ENCODE measurements around the gene FBXW2.
A peak's percentile ranks its signal among the peaks of the same experiment; 100 is the strongest.
"Not testable (repeated sequence)": the region's sequence is repeated elsewhere in the genome, so short reads cannot be mapped to it uniquely, and the experiment has no call there.

The FBXW2 gene, protein sequence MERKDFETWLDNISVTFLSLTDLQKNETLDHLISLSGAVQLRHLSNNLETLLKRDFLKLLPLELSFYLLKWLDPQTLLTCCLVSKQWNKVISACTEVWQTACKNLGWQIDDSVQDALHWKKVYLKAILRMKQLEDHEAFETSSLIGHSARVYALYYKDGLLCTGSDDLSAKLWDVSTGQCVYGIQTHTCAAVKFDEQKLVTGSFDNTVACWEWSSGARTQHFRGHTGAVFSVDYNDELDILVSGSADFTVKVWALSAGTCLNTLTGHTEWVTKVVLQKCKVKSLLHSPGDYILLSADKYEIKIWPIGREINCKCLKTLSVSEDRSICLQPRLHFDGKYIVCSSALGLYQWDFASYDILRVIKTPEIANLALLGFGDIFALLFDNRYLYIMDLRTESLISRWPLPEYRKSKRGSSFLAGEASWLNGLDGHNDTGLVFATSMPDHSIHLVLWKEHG

DNA sequence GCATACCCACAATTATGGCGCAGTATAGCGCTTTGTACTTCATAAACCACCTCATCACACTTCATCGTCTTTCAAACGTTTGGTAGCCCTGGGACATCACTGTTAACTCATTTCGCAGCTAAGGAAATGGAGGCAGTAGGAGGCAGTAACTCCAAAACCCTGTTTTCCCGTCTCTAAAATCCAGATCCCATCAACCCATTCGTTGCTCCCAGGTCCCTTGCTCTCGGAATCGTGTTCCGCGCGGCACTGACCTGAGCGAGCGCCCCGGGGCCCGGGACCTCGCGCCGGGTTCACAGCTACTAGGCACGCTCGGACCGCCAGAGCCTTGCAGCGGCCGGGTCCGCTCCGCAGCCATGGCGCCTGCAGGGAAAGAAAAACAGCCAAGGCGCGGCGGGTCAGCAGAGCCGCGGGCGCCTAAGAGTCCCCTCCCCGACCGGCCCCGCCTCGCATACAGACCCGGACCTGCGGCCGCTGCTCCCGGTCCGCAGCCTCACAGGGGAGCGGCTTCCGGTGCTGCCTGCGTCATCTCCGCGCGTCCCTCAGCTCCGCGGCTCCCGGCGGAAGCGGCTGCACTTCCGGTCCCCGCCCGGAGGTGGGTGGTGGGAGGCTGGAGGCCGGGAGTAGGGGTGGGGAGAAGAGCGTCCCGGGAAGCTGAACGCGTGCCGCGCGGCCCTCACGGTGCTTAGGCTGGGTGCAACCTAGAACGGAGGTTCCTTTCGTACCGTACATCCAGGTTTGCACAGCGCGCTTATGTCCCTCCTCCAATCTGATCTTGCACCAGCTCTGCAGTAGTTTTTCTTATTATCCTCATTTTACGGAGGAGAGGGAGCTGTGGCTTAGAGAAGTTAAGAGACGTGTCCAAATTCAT lies at the start of gene FBXW2:
Gene FBXW2, minus strand, starts transcription at position 519 of the 868 bp plus-strand sequence. CDS start 5,158 bp downstream, outside the sequence.
- DNase-seq (ENCODE audit: low read depth in 2 of 2), result peak; percentile 57 to 62

DNA sequence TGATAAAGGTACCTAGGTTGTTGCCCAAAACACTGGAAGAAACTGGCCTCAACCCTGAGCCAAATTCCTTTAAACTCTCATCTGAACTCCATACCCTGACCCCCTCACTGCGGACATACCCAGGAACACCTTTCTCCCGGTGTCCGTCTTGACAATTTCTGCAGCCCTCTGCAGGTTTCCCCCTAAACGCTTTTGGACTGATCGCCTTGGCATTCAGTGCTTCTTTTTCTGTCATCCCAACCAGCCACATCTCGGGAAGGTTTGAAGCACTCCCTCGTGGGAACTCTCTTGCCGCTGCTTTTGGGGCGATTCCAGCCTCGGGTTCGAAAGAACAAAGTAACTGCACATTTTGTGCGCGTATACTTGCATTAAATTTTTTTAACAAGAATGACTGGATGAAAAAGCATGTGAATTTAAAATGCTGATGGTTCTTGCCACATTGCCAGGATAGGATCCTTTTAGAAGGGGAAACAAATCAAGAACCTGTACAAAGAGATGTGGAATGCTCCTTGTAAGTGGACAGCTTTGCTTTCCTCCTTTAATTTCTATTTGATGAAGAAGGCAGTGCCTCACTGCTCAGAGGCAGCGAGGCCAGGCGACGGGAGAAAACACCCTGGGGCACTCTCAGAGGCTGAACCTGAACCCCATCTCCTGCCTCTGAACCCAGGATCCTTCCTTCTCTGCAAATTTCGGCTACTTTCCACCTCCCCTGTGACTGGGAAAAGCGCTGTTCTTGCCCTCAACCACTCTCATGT lies 48.9 kb upstream of the FBXW2 start:
- no peak for DNase-seq (ENCODE audit: low read depth in 2 of 2)

DNA sequence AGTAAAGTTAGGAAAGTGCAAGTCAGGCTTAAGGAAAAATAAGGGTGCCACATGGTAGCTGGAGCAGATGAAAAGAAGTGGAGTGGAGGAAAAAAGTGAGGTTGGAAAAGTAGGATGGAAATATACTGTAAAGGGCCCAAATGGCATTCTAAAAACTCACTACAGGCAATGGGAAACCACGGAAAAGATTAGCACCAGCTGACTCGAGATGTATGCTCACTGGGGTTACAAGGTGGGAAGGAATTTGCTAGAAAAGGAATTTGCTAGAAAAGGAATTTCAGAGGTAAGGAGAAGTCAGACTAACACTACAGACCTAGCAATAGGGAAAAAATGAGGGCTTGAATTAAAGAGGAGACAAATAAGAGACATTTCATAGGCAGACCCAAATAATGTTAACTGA lies 45.9 kb upstream of the FBXW2 start:
- DNase-seq (ENCODE audit: low read depth in 2 of 2), result no peak

GRCh38 chr9:120837921-120838320 lies 44.7 kb upstream of the FBXW2 start:
- DNase-seq (ENCODE audit: low read depth in 2 of 2), result no peak

DNA sequence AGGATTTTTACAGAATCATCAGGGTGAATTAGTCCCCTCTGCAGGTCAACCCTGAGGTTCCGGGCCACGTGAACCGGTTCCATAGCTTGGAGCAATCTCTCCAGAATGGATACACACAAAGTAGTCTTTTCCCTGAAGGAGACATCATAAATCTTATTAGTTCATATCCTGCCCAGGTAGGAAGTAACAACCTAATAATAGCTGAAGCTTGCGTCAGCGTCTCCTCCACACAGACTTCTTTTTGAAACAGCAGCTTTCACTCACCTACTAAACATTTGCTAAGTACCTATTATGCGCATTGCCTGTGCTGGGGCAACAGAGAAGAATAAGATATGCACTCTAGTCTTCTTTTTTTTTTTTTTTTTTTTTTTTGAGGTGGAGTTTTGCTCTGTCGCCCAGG lies 40.1 kb upstream of the FBXW2 start:
- no peak for DNase-seq (ENCODE audit: low read depth in 2 of 2)

GRCh38 chr9:120832807-120833206 lies 39.6 kb upstream of the FBXW2 start:
- no peak for DNase-seq (ENCODE audit: low read depth in 2 of 2)

DNA sequence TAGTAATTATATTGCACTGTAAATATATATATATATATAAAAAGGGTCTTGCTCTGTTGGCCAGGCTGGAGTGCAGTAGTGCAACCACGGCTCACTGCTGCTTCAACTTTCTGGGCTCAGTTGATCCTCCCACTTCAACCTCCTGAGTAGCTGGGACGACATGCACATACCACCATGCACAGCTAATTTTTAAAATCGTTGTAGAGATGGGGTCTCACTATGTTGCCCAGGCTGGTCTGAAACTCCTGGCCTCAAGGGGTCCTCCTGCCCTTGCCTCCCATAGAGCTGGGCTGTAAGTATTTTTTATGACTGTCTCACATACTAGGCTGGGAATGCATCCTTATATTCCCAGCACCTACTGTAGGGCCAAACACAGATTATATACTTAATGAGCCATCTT lies 37.6 kb upstream of the FBXW2 start:
- DNase-seq (ENCODE audit: low read depth in 2 of 2), result no peak

DNA sequence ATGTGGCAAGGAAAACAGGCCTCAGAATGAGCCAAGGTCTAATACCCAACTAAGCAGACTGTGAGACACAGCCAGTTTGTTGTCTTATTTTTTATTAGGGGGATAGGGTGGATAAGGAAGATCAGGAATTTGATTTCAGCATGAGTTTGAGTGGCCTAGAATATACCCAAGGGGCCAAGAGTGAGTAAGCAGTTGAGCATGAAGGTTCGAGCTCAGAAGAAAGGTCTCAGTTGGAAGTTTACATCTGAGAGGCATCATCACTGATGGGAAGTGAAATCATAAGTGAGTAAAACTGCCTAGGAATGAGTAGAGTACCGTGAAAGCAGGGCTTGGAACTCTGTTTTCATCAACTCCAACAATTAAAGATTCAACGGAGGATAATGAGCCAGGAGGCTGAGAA lies 36.9 kb upstream of the FBXW2 start:
- no peak for DNase-seq (ENCODE audit: low read depth in 2 of 2)

GRCh38 chr9:120829650-120830049 lies 36.4 kb upstream of the FBXW2 start:
- no peak for DNase-seq (ENCODE audit: low read depth in 2 of 2)

GRCh38 chr9:120820095-120820494 lies 26.9 kb upstream of the FBXW2 start:
- no peak for DNase-seq (ENCODE audit: low read depth in 2 of 2)

DNA sequence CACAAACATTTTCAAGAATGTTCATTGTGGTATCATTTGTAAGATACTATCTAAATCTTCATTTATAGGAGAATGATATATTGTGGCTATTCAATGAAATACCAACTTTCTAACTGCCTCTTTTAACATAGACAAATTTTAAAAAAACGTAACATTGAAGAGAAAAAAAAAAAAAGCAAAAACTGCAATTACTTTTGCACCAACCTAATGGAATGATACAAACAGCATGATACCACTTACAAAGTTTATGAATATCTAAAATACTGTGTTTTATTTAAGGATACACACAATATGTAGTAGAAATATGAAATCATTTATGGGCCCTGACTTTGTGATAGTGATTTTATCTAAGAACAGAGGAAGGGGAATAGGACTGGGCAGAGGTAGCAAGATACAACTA lies 25.4 kb upstream of the FBXW2 start:
- DNase-seq (ENCODE audit: low read depth in 2 of 2), result no peak

GRCh38 chr9:120815075-120815474 lies 21.9 kb upstream of the FBXW2 start:
- DNase-seq (ENCODE audit: low read depth in 2 of 2), result no peak

DNA sequence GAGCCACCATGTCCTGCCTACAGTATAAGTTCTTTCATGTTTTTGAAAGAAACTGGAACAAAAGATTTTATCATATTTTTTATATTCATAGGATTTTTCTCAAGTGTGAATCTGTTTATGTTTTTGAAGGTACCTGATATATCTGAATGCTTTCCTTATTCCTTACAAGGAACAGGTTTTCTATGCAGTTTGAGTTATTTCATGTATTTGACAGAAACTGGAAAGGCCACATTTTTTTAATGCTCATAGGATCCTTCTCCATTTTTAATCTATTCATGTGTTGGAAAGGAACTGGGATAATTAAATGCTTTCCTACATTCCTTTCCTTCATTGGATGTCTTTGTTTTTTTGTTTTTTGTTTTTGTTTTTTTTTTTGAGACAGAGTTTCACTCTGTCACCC lies 15.7 kb upstream of the FBXW2 start:
- DNase-seq (ENCODE audit: low read depth in 2 of 2), result no peak

- DNase-seq (ENCODE audit: low read depth in 2 of 2), result no peak
These were observed 14.6 kb upstream of the FBXW2 start for GRCh38 chr9:120807607-120808379.

DNA sequence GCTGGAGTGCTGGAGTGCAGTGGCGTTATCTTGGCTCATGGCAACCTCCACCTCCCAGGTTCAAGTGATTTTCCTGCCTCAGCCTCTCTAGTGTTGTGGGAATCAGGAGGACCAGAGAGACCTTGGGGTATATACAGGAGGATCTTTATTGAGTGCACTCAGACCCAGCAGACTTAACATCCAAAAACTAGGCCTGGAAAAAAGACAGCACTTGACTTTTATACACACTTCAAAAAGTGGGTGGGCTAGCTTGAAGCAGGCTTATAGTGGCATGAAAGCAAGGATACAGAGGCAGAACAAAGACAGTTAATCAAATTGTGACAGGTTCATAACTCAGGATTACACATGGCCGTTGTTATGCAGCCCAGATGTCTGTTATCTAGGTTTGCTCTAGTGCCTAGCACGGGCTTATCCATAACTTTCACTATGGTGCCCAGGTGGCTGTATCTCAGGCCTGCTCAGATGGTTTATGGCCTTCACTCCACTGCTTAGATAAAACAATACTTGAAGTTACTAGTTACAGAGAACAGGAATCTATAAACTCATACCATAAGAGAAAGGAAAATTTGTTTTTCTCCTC lies 11.7 kb upstream of the FBXW2 start:
- not testable (repeated sequence) for DNase-seq (ENCODE audit: low read depth in 2 of 2)

DNA sequence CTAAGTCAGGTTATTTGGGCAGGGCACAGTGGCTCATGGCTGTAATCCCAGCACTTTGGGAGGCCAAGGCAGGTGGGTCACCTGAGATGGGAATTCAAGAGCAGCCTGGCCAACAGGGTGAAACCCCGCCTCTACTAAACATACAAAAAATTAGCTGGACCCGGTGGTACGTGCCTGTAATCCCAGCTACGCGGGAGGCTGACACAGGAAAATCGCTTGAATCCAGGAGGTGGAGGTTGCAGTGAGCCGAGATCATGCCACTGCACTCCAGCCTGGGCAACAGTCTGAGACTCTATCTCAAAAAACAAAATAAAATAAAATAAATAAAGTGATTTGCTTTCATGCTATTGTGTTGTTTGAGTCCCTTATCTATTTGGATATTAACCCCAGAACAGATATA lies 8.2 kb upstream of the FBXW2 start:
- DNase-seq (ENCODE audit: low read depth in 2 of 2), result no peak

GRCh38 chr9:120791161-120791560 lies 2.1 kb downstream of the FBXW2 start:
- no peak for DNase-seq (ENCODE audit: low read depth in 2 of 2)

GRCh38 chr9:120787933-120788332 lies 5.3 kb downstream of the FBXW2 start:
- no peak for DNase-seq (ENCODE audit: low read depth in 2 of 2)

DNA sequence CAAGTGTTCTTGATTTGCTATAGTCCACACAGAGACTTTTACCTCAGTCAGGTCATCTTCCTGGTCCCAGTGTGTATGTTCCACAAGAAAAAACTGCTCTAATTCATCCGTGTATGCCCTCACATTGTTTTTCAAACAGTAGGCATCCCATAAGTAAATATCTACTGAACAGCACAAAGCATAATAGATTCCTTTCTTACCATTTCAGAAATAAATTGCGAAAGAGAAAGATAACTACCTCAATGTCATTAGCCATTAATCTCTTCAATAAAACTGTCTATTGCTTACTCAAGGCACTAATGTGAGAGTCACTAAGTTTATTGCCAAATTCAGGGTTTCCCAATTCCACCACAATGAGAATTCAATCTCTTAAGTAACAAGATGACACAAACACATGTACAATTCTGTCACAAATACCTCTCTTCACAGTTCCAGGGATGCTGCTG lies 9.6 kb downstream of the FBXW2 start:
- peak; percentile 10 to 19 for DNase-seq (ENCODE audit: low read depth in 2 of 2)

DNA sequence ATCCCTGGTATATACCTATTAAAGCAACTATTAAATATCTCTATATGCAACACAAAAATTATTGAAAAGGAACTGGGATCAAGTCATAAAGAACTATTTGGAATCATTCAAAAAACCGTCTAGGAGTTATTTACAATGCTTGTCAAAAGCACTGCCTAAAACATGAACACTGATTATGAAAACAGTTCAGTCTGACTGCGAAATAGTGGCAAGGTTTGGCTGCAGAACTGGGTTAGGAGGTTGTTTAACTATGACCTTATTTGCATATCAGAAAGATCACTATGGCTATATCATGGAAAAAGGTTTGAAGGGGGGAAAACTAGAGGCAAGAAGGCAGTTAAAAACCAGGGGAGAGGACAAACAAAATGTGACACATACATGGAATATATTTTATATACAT lies 12.0 kb downstream of the FBXW2 start:
- no peak for DNase-seq (ENCODE audit: low read depth in 2 of 2)

GRCh38 chr9:120780367-120780766 lies 12.8 kb downstream of the FBXW2 start:
- no peak for DNase-seq (ENCODE audit: low read depth in 2 of 2)
